Superior temporal gyrus (tissue), 1 donor: Measurements from ENCODE around the gene ARHGEF19.
"Not testable (repeated sequence)": the region's sequence is repeated elsewhere in the genome, so short reads cannot be mapped to it uniquely, and the experiment has no call there.

Experiments
- DNase-seq: peaks from one replicate; pipeline ENCODE4 v3.0.0-alpha.2; 2016; ENCODE audit errors: extremely low spot score

Gene ARHGEF19

DNA sequence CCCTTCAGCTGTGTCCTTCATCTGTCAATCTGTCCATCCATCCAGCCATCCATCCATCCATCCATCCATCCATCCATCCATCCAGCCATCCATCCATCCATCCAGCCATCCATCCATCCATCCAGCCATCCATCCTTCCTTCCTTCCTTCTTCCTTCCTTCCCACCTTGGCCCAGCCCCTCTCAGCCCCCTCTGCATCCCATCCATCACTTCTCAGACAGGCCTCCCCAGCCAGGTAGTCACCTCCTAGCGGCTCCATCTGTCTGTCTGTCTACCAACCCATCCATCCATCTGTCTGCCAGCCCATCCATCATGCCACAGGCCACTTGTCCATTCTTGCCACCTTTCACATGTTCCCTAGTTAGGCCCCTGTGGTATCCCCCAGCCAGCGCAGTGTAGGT is 46.3 kb downstream of the ARHGEF19 start:
- no peak for DNase-seq

DNA sequence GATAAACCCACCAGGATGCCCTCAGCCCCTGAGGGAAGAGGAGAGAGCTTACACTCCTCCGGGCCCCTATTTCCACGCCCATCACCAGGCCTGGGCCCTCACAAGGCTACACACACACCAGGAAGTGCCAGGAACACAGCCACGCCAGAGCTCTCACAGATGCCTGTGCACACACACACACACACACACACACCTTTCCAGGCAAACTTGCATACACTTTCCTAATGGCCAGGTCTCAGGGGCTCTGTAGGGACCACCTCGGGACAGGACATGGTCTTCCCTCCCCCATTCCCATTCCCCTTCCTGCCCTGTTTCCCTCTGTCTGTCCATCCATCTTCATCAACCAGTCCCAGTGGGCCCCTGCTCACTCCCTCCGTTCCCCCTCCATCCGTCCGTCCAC is 46.9 kb downstream of the ARHGEF19 start:
- DNase-seq: no peak

DNA sequence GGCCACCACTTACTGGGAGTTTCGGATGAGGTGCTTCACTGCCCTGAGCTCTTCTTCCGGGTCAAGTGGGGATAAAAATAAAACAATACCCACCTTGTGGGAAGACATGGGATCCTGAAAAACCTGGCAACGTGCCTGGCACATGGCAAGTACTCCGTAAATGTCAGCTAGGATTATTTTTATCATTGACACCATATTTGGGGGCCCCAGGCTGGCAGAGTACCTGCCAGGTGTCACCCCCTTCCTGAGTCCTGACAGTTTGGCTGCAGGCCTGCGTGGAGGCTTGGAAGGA is 47.4 kb downstream of the ARHGEF19 start:
- no peak for DNase-seq

DNA sequence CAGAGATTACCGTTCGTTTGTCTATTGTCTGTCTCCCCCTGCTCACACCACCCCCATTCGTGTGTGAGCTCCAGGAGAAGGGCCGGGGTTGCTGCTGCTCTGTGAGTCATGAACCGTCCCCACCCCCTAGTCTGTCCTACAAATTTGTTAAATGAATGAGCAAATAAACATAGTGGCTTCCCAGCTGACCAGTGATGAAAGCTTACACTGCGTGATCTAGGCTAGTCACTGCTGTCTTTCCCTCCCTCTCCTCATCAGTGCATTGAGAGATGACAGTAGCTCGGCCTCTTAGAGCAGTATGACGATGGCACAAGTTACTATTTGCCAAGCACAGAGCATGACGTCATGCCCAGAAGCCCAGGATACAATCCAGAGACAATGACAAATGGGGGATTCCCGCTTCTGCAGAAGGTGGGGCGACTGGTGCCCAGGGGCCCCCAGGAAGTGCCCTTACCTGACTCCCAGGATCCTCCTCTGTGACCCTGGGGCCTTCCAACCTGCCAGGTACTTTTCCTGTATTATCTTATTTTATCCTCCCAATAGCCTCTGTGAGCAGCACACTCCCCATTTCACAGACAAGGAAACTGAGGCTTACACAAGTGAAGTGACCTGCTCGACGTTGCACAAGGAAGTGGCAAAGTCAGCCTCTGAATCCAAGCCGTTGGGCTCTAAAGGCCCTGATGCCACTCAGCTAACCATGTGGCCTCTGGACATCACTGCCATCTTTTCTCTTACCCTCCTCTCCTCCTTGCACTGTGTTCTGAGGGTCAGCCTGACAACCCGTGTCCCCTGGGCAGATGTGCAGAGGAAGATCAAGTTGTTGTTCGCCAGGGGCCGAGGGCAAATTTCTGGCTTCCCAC is 48.0 kb downstream of the ARHGEF19 start:
- DNase-seq: no peak

DNA sequence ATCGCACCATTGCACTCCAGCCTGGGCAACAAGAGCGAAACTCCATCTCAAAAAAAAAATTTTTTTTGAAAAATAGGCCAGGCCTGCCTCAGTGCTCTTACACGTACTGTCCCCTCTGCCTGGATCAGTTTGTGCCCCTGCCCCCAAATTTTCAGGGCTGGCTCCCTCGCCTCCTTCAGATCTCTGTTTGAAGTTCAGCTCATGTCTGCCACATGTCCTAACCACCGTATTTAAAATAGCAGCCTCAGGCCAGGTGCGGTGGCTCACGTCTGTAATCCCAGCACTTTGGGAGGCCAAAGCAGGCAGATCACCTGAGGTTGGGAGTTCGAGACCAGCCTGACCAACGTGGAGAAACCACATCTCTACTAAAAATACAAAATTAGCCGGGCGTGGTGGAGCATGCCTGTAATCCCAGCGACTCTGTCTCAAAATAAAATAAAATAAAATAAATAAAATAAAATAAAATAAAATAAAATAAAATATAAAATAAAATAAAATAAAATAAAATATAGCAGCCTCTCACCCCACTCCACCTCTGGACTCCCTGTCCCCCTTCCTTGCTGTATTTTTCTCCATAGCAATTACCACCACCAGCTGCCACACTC is 48.7 kb downstream of the ARHGEF19 start:
- DNase-seq: not testable (repeated sequence)

DNA sequence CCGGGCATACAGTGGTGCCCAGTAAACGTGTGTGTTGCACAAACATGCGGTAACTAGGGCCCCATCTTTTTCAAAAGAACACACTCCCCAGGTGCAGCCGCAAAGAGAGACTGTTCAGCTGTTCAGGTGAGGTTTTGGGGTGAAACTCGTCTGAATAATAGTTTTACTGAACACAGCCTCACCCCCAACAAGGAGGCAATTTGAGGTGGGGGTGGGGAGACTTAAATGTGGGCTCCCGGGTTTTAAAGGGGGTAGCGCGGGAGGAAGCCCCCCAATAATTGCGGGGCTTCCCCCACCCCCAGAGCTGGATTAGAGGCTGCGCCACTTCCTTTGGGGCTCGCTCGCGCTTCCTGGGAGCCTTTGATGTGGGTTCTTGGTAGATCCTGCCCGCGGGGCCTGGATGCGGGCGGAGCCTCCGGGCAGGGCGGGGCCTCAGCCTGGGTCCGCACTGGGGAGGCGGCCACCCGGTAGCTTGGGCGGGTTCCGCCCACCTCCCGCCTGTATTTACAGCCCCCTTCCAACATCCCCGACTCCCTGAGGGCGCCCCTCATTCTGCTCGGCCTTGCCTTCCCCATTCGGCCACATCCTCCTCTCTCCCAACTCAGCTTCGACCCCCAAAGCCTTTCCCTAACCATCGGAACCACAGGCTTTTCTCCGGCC is 50.2 kb downstream of the ARHGEF19 start:
- no peak for DNase-seq

DNA sequence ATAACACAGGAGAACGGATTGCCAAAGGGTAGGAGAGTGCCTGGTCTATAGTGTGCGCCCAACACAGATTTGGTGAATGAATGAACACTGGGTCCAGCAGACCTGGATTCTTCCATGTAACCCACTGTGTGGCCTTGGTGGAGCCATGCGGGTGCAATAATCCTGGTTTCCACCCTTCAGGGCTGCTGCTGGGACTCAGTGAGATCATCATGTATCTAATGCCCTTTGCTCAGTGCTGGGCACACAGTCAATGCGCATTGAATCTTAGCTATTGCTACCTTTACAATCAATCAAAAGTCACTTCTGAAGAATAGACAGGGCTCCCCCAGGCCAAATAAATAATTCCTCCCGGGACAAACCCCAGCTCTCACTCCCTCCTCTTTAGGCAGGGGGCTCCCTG is 50.7 kb downstream of the ARHGEF19 start:
- DNase-seq: no peak

DNA sequence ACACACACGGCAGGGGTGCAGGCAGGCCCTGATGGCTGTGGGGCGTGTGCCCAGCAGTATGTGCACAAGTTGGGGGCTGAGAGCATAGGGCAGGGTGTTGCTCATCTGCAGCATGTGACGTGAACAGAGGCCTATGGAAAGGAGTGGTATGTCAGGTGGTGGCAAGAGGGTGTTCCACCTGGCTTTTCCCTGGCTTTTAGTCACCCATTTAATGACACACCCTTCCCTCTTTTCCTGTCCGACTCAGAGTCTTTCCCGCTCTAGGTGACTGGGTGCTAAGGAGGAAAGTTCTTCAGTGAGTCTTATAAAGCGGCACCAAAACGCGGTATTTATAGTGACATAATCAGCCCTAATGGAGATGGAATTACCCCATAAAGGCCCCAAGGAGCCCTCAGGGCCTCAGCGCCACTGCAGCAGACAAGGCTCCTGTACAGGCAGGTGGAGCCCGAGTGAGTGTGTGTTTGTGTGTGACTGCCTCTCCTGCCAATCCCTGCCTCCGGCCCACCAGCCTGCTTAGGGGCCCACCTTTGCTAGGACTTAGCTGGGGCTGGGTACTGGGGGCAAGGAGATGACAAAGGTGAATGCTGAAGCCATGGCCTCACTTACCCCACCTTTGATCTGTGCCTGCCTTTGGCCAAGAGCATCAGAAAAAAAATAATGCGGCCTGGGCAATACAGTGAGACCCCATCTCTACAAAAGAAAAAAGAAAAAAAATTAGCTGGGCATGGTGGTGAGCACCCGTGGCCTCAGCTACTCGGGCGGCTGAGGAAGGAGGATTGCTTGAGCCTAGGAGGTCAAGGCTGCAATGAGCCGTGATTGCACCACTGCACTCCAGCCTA is 53.2 kb downstream of the ARHGEF19 start:
- DNase-seq: no peak

DNA sequence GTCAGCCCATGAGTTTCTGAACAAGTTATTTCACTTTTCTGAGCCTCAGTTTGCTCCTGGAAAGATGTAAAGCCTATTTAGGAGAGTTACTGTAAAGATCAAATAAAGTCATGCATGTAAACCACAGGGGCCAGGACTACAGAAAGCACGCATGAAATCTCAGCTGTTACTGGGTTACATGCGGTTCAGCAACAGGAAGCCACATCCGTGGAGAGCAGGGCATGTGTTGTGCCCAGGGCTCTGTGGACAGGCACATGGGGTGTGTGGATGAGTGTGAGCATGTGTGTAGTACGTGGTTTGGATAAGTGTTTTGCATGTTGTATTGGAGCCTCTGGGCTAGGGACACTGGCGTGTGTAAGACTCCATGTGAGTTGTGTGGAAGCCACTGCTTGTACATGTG is 54.4 kb downstream of the ARHGEF19 start:
- DNase-seq: no peak

DNA sequence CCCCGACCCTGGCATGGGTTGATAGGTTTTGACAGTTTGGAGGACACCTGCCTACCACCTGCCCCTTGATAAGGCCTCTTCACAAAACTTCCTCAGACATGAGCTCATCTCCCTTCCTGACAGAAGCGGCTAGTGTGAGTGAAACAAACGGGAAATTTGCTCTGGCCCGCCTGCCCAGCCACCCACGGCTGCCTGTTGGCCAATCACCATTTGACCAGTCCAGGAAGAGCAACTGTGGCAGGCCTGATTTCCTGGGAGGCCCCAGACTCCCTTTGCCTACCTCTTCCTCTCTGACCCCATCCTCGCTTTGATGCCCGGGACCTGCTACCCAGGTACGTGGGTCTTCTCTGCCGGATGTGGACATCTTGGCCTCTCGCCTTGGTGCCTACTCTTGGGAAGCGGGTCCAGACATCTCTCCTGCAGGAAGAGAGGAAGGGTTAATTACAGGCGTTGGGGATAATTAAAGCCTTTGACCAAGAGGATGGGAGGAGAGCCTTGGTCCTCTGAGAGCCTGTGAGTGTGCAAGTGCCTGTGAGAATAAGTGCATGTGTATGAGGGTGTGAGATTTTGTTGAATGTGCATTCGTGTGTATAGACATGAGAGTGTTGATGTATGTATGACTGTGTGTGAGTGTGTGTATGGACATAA is 55.5 kb downstream of the ARHGEF19 start:
- DNase-seq: no peak

DNA sequence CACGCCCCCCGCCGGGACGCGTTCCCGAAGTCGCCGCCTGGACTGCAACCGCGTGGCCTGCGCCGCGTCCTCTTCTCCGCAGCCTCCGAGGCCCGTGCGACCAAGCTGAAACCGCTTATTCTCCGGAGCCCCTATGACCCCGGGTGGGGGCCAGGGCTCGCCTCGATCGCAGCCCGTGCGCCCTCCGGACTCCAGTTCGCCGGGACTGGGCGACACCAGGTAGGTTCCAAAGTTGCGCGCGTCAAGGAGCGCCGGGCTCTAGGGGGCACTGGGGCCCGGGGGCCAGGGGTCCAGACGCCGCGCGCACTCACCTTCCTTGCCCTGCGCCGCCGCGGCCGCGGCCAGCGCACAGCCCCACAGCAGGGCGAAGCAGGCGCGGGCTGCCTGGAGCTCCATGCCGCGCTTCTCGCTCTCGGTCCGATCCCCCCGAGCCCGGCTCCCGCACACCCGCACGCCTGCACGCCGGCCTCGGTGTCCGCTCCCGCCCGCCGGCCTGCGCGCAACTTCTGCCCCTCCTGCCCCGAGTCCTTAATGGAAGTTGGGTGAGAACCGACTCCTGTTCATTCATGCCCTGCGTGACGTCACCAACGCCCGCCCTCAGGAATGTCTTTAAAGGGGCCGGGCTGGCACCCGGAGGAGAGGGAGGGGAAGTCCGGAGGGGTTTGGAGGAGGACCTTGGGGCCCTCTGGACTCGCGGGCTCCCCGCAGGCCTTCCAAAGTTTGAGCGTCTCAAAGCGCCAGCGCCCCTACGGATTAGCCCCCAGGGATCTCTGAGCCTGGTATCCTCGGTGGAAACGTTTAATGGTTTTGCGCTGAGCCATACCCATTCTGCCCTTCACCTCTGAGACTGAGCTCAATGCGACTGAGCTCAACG is 56.7 kb downstream of the ARHGEF19 start, which contains the start of gene EPHA2:
Gene EPHA2, minus strand, starts transcription at position 533 of the 874 bp plus-strand sequence. Its CDS starts 137 bp downstream, at position 396.
- peak; percentile 40 for DNase-seq

DNA sequence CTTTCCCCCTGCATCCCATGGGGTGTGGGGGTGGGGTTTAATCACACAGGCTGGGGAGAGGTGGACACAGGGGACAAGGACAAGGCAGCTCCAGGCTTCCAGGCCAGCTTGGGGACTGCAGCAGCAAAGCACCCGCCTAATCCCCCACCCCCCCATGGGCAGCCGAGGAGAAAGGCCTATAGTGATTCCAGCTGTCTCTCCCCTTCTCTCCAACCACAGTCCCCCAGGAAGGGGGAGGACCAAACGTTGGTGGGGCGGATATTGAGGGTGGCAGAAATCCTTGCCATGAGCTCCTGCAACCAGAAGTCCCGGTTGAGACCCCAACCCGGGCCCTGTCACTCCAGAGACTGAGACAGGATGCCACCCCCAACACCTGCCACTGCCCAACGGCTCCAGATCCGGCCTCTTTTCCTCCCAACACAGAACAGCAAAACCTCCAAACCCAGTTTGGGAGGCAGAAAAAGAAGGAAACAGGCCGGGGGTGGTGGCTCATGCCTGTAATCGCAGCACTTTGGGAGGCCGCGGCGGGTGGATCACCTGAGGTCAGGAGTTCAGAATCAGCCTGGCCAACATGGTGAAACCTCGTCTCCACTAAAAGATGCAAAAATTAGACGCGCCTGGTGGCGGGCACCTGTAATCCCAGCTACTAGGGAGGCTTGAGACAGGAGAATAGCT is 58.3 kb downstream of the ARHGEF19 start:
- DNase-seq: no peak

DNA sequence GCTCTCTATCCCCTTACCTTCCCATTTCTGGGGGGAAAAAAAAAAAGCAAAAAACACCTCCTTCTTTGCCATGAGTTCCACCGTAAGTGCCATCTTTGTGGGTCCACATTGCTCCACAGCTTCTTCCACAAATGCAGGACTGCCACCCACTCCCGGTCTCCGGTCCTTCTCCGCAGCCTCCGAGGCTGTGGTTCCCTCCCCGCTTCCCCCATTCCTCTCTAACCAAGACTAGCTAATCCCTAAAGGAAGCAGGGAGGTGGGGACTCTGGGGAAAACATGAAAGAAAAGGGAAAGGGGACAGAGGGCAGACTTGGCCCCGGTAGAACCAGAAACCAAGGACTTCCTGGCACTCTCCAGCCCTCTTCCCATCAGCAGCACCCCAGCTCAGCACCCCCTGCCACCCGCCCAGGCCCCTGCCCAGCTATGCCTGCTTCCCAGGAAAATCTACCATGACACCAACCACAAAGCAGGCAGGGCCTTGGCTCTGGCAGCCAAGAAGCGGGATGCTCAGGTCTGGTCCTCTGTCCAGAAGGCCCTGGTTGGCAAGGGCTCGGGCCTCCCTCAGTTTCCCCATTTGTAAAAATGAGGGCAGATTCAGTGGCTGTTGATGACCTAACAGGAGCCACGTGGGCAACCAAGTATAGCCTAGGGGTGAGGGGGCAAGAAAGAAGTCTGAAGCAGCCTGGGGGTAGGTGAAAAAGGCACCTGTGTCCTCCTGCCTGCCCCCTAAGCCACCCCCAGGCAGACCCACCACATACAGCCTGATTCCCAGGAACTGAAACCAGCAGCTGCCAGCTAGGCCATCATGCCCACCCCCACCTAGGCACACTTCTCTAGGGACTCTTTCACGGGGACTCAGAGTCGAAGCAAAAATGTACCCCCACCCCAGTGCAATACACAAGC is 59.1 kb downstream of the ARHGEF19 start:
- no peak for DNase-seq

DNA sequence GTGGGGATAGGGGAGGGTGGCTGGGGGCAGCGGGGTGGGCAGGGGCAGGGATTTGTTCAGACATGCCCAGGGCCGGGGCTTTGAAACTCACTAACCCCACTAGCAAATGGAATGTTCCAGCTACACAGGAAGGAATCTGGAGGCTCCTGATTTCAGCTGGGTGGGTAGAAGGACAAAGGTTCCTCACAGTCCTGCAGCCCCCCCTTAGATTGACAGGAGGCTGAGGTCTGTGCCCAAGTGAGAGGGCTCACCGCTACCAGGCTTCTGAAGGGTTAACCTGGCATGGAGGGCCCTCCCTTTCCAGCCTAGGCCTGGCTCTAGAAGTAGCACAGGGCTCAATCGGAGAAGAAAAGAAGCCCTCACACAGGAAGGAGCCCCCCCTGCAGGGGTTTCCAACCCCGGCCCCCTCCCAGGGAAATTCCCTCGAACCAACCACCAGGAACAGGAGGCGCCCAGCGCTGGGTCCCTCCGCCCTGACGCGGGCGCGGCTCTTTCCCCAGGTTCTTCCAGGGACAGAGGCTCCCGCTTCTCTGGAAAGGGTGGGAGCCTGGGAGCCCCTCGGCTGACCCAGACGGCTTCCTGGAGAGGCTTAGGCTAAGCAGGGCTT is 59.9 kb downstream of the ARHGEF19 start:
- DNase-seq: no peak

DNA sequence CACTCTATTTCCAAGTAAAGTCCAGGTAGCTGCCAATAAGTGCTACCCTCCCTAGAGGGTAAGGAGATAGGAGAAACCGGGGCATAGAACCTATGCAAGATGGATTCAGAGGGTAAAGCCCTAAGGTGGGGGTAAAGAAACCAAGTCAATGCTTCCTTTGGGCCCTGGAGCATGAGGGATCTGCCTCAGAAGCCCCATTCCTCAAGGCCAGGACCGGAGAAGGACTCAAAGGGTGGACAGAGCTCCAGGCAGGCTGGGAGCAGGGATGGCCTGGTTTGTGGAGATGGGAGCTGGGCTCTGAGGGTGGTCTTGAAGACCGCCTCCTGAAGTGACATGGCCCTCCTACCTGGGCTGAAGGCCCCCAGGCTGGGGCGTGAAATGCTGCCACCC is 60.5 kb downstream of the ARHGEF19 start:
- DNase-seq: no peak

DNA sequence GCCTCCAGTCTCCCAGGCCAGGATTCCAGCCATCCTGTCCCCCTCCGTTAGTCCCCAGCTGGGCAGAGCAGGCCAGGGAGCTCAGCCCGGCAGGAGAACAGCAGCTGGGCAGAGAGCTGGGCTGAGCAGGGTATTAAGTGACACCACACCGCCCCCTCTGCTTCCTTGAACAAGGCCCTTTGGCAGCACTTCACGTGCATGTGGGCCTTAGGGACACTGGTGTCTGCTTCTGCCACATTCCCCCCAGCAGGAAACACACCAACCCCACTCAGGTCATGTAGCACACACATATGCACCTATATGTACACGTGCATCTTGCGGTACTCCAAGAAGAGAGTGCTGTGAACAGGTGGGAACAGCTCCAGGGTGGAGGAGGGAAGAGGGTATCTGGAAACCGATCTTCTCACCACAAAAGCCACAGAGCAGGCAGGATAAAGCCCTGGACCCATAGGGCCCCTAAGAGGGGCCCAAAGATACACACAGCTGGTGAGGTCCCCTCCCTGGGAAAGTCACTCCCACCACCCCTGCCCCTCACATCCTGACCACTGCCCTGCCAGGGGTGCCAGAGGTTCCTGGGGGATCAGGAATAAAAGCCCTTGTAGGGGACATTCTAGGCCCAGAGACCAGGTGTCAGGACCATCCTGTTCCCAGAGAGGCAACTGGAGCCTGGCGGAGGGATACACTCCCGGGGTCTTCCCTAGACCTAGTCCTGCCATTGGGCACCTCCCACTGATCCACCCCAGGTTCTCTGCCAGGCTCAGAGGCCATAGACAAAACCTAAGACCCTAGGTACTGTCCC is 61.1 kb downstream of the ARHGEF19 start:
- DNase-seq: no peak

DNA sequence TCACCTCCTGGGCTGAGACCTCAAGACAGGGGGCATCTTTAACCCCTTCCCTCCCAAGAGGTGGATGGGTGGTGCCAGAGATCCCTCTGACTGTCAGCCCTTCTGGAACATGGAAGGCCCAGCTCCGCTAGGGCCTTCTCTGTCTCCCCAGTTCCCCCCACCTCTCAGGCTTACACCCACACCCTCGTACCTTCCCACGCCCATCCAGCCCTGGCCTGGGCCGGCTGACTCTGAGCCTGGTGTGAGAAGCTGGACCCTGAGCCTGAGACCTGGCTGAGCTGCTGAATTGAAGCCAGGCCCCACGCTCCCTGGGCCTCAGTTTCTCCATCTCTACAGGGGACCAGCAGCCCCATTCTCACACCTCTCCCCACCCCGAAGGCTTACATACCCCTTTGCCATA is 61.9 kb downstream of the ARHGEF19 start:
- no peak for DNase-seq
